OCI-LY7 (cell line): ENCODE data around the gene CKS2. TPM values are rescaled to one million over a fixed set of nuclear protein-coding genes. Genes with fewer than 3 reads are reported as not detected.
"Not testable (repeated sequence)": the region's sequence is repeated elsewhere in the genome, so short reads cannot be mapped to it uniquely, and the experiment has no call there.

Experiments
- BruUV-seq: library from RNA; stranded (reverse); fragments of 400-500 nt; replicated peaks from 2 replicates; lab custom pipeline; 2021; lab: Mats Ljungman, UMichigan
- CTCF ChIA-PET: fragments of 300-600 bp; sonication (Branson Sonifier 250); formaldehyde crosslinking; loops from one replicate; lab custom pipeline; 2022; ENCODE audit warnings: antibody characterized with exemption; ENCODE audit not compliant: unreplicated experiment; lab: Charles Lee
- POLR2A ChIA-PET: fragments of 300-600 bp; sonication (Branson Sonifier 250); formaldehyde crosslinking; loops from one replicate; lab custom pipeline; 2022; ENCODE audit warnings: antibody characterized with exemption; lab: Charles Lee
- DNase-seq: peaks from one replicate; pipeline ENCODE4 v3.0.0-alpha.2; 2015; ENCODE audit warnings: low spot score
- H2AFZ ChIP-seq: fragments of 200-600 bp; sonication (generic), shearing (Covaris generic); 2 replicates; pipeline ENCODE4 v1.6.1; 2014; ENCODE audit warnings: mild to moderate bottlenecking, antibody characterized with exemption, low read length, moderate library complexity
- H3K27ac ChIP-seq: fragments of 200-600 bp; sonication (generic); 2 replicates; pipeline ENCODE4 v1.5.1; 2014; ENCODE audit warnings: mixed run types, low read depth, mild to moderate bottlenecking, moderate library complexity, low read length, inconsistent platforms; ENCODE audit not compliant: poor library complexity, severe bottlenecking
- H3K36me3 ChIP-seq: fragments of 200-600 bp; sonication (generic); 2 replicates; pipeline ENCODE4 v1.6.1; 2014; ENCODE audit warnings: mild to moderate bottlenecking, antibody characterized with exemption, low read length, moderate library complexity, mixed read lengths; ENCODE audit not compliant: insufficient read depth
- H3K4me1 ChIP-seq: fragments of 200-600 bp; sonication (generic); 2 replicates; pipeline ENCODE4 v1.5.1; 2014; ENCODE audit warnings: mild to moderate bottlenecking, low read length; ENCODE audit not compliant: insufficient read depth, poor library complexity, severe bottlenecking
- H3K4me2 ChIP-seq: fragments of 200-600 bp; sonication (generic); 2 replicates; pipeline ENCODE4 v1.6.1; 2014; ENCODE audit warnings: mild to moderate bottlenecking, low read length
- H3K4me3 ChIP-seq: fragments of 200-600 bp; sonication (generic); 2 replicates; pipeline ENCODE4 v1.5.1; 2014; ENCODE audit warnings: mild to moderate bottlenecking, low read depth, low read length; ENCODE audit not compliant: poor library complexity, severe bottlenecking
- H3K79me2 ChIP-seq: fragments of 200-600 bp; sonication (generic); 2 replicates; pipeline ENCODE4 v1.6.1; 2016; ENCODE audit warnings: low read depth, mild to moderate bottlenecking, low read length, moderate library complexity, mixed read lengths; ENCODE audit not compliant: insufficient read depth
- H3K9me2 ChIP-seq: fragments of 200-600 bp; sonication (generic); 2 replicates; pipeline ENCODE4 v1.6.1; 2016; ENCODE audit warnings: mild to moderate bottlenecking, low read length, mixed read lengths; ENCODE audit not compliant: insufficient read depth
- H3K9me3 ChIP-seq: fragments of 200-600 bp; sonication (generic); 2 replicates; pipeline ENCODE4 v1.6.1; 2014; ENCODE audit warnings: mild to moderate bottlenecking, mixed run types, low read length, mixed read lengths
- H4K20me1 ChIP-seq: fragments of 200-600 bp; sonication (generic); 2 replicates; pipeline ENCODE4 v1.6.1; 2014; ENCODE audit warnings: mild to moderate bottlenecking, antibody characterized with exemption, low read length, moderate library complexity, mixed read lengths; ENCODE audit not compliant: insufficient read depth
- CTCF ChIP-seq: fragments of 200-600 bp; sonication (generic); conservative IDR thresholded peaks from 2 replicates; pipeline ENCODE4 v1.5.1; 2014; ENCODE audit warnings: mild to moderate bottlenecking, antibody characterized with exemption, low read length, moderate library complexity, mixed read lengths
- EZH2phosphoT487 ChIP-seq: fragments of 200-600 bp; sonication (generic); IDR thresholded peaks from 2 replicates; pipeline ENCODE4 v1.6.1; 2018; ENCODE audit warnings: low read depth, borderline replicate concordance, mild to moderate bottlenecking, mixed run types, antibody characterized with exemption, low read length, moderate library complexity, mixed read lengths
- intact Hi-C: fragments of 100-400 bp; cut with micrococcal nuclease; formaldehyde crosslinking; loops from one replicate; pipeline ENCODE4 v1.10.0; 2022; ENCODE audit not compliant: unreplicated experiment
- total RNA-seq, 2 experiments: library from RNA; depleted of rRNA in 1 of 2; stranded (reverse); fragments of >200 nt in 1 of 2; shearing (Covaris generic) in 1 of 2; gene quantifications; 2 replicates each; pipeline ENCODE4 v1.2.3, GENCODE V29; 2014 to 2022

Gene CKS2
- total RNA-seq, 2 experiments from 2014 or later: 285 to 299 TPM

- POLR2A ChIA-PET: interaction anchor here (0.8 kb wide), 1 partner anchor 17 kb away, joined by 3 read pairs; no protein-coding TSS in a partner anchor
- peaks cover 98% of the 10 kb centered on the region for H3K36me3 ChIP-seq
- no peaks in the 10 kb centered on the region for H3K9me3 ChIP-seq
- no peak overlapping the region for H3K4me3 ChIP-seq
- no peaks in the 10 kb centered on the region for H4K20me1 ChIP-seq
- no peak overlapping the region for H3K4me2 ChIP-seq
- no peaks in the 10 kb centered on the region for H3K9me2 ChIP-seq
- no peak for TF ChIP-seq CTCF
- TF ChIP-seq EZH2phosphoT487: no peak
- BruUV-seq: no TSS peak
- no peak overlapping the region for H3K27ac ChIP-seq
- CTCF ChIA-PET: no interaction called here
- intact Hi-C loops: no loop called here
- no peaks in the 10 kb centered on the region for H3K79me2 ChIP-seq
- DNase-seq: no peak
- no peak overlapping the region for H2AFZ ChIP-seq
- no peaks in the 10 kb centered on the region for H3K4me1 ChIP-seq
Measured at GRCh38 chr9:89342948-89343347, 32.0 kb downstream of the CKS2 start.

GRCh38 chr9:89343812-89344211 lies 32.8 kb downstream of the CKS2 start:
- CTCF ChIA-PET, H3K4me3 ChIP-seq, H3K79me2 ChIP-seq, intact Hi-C loops, POLR2A ChIA-PET, BruUV-seq, H2AFZ ChIP-seq, H3K27ac ChIP-seq, H3K9me2 ChIP-seq, DNase-seq, H3K4me2 ChIP-seq, H3K9me3 ChIP-seq, H3K4me1 ChIP-seq, H4K20me1 ChIP-seq: not testable (repeated sequence)
- peaks cover 98% of the 10 kb centered on the region for H3K36me3 ChIP-seq

GRCh38 chr9:89345476-89345875 lies 34.5 kb downstream of the CKS2 start:
- no peak for DNase-seq
- Histone ChIP-seq H3K27ac (no peak overlapping the region), H3K9me3 (no peaks in the 10 kb centered on the region), H4K20me1 (no peaks in the 10 kb centered on the region), H3K4me1 (no peaks in the 10 kb centered on the region), H3K4me2 (no peak overlapping the region), H3K79me2 (no peaks in the 10 kb centered on the region), H3K9me2 (no peaks in the 10 kb centered on the region), H2AFZ (no peak overlapping the region), H3K36me3 (peaks cover 99% of the 10 kb centered on the region), H3K4me3 (no peak overlapping the region)
- ChIA-PET POLR2A (no interaction called here), CTCF (no interaction called here)
- intact Hi-C loops: no loop called here
- no TSS peak for BruUV-seq
- no peak for TF ChIP-seq EZH2phosphoT487
- TF ChIP-seq CTCF: no peak
